Esophagus muscularis mucosa (tissue), 3 donors: ENCODE measurements around the gene FBLN7.

ENCODE experiments used
- CTCF ChIP-seq, 3 experiments: fragments of 200-600 bp in 2 of 3; fragments of 450-650 bp in 1 of 3; sonication (generic) in 2 of 3; IDR thresholded peaks; one replicate each; pipeline ENCODE4 v1.5.1; 2017 to 2019; ENCODE audit warnings: antibody characterized with exemption in 3 of 3, mild to moderate bottlenecking in 2 of 3, moderate library complexity in 1 of 3
- POLR2A ChIP-seq: fragments of 450-650 bp; IDR thresholded peaks from one replicate; pipeline ENCODE4 v1.6.1; 2017; ENCODE audit warnings: antibody characterized with exemption, moderate library complexity, mild to moderate bottlenecking, low read depth
- POLR2AphosphoS5 ChIP-seq, 2 donors: sonication (generic); formaldehyde crosslinking; IDR thresholded peaks; one replicate each; pipeline ENCODE4 v1.6.1; 2017; ENCODE audit warnings: antibody characterized with exemption in 2 of 2

GRCh38 chr2:112162956-112163355 is 24.8 kb downstream of the FBLN7 start:
- TF ChIP-seq POLR2A (no peak), POLR2AphosphoS5 (IDR thresholded peaks at IDR 0.05) (no peak), CTCF (IDR thresholded peaks at IDR 0.05) (no peak)
